ENCODE results near the gene CD48. TPM values are rescaled to one million over a fixed set of nuclear protein-coding genes. Genes with fewer than 3 reads are reported as not detected.

The CD48 gene
- total RNA-seq, 4 donors from 2014 or later, result 0.53 to 4.3 (median 1.5) TPM

DNA sequence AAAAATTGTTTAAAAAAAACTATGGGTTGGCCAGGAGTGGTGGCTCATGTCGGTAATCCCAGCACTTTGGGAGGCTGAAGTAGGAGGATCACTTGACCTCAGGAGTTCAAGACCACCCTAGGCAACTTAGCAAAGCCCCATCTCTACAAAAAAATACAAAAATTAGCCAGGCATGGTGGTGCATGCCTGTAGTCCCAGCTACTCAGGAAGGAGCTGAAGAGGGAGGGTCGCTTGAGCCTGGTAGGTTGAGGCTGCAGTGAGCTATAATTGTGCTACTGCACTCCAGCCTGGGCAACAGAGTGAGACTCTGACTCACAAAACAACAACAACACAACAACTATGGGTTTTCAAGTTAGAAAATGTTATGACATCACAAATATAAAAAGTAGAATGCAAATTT is 43.8 kb upstream of the CD48 start:
- DNase-seq (ENCODE audit: low spot score in 2 of 2), result no peak
- WGBS, 2 donors, result 93 to 97% methylated on average over 2 of the region's 2 CpGs
- intact Hi-C loops (cut with DNase I; ENCODE audit: low total_unique reads), result no loop called here

DNA sequence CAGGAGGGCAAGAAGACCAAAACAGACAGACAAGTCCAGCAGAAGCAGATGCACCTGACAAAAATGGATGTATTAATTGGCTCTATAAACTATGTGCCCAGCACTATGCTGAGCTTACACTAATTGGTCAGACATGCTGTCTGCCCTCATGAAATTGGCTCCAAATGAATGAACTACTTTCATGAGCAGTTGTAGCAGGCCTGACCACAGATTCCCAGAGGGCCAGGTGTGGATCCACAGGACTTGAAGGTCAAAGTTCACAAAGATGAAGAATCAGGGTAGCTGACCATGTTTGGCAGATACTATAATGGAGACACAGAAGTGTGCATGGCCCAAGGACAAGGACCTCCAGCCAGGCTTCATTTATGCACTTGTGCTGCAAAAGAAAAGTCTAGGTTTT is 42.0 kb upstream of the CD48 start:
- no peak overlapping the region for H3K4me3 ChIP-seq (ENCODE audit: low read depth, poor library complexity, severe bottlenecking)
- TF ChIP-seq, protein P1, sequence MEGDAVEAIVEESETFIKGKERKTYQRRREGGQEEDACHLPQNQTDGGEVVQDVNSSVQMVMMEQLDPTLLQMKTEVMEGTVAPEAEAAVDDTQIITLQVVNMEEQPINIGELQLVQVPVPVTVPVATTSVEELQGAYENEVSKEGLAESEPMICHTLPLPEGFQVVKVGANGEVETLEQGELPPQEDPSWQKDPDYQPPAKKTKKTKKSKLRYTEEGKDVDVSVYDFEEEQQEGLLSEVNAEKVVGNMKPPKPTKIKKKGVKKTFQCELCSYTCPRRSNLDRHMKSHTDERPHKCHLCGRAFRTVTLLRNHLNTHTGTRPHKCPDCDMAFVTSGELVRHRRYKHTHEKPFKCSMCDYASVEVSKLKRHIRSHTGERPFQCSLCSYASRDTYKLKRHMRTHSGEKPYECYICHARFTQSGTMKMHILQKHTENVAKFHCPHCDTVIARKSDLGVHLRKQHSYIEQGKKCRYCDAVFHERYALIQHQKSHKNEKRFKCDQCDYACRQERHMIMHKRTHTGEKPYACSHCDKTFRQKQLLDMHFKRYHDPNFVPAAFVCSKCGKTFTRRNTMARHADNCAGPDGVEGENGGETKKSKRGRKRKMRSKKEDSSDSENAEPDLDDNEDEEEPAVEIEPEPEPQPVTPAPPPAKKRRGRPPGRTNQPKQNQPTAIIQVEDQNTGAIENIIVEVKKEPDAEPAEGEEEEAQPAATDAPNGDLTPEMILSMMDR (IDR thresholded peaks at IDR 0.05), result no peak
- no peak for TF ChIP-seq POLR2A (IDR thresholded peaks at IDR 0.05)
- DNase-seq (ENCODE audit: low spot score in 2 of 2), result no peak
- intact Hi-C loops (cut with DNase I; ENCODE audit: low total_unique reads), result no loop called here

More for the DNA sequence above, 43.8 kb upstream of the CD48 start:
- no peak for TF ChIP-seq POLR2A (IDR thresholded peaks at IDR 0.05)
- TF ChIP-seq, protein P1 (IDR thresholded peaks at IDR 0.05), result no peak
- H3K4me3 ChIP-seq (ENCODE audit: low read depth, poor library complexity, severe bottlenecking), result no peak overlapping the region

DNA sequence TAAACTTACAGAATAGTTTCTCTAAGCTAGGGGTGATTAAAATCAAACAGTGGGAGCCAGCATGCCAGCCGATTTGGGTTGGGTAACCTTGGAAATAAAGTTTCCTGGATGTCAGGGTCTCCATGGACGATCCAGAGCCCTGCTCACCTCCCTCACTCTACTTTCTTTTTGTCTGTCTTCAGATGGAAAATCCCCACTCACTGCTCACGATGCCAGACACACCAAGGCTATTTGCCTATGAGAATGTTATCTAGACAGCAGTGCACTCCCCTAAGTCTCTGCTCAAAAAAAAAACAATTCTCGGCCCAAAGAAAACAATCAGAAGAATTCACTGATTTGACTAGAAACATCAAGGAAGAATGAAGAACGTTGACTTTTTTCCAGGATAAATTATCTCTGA is 41.3 kb upstream of the CD48 start:
- DNase-seq (ENCODE audit: low spot score in 2 of 2), result no peak
- TF ChIP-seq, protein P1 (IDR thresholded peaks at IDR 0.05), result no peak
- TF ChIP-seq POLR2A (IDR thresholded peaks at IDR 0.05), result no peak

DNA sequence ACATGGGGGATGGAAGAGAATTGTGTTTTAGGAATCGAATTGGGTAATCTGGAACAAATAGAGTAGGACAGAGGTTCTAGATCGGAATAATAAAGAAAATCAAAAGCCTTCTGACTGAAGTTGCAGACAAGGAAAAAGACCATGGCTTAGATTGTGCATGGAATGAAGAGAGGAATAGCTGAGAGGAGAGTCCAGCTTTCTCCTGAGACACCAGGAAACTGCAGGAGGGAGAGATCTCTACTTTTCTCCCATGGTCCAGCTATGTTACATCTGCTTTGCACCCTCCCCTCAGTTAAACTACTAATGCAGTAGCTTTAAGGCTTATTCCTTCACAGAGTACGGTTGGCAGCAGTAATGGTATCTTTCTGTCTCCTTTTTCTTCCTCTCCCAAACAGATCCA is 40.8 kb upstream of the CD48 start:
- intact Hi-C loops (cut with DNase I; ENCODE audit: low total_unique reads), result no loop called here
- 60 to 61% methylated on average over 3 of the region's 3 CpGs for WGBS, 2 donors
- no peak for TF ChIP-seq POLR2A (IDR thresholded peaks at IDR 0.05)
- TF ChIP-seq, protein P1 (IDR thresholded peaks at IDR 0.05), result no peak
- no peak overlapping the region for H3K4me3 ChIP-seq (ENCODE audit: low read depth, poor library complexity, severe bottlenecking)
- no peak for DNase-seq (ENCODE audit: low spot score in 2 of 2)

More for the DNA sequence above, 41.3 kb upstream of the CD48 start:
- WGBS, 2 donors, result 38 to 42% methylated on average over 5 of the region's 5 CpGs
- intact Hi-C loops (cut with DNase I; ENCODE audit: low total_unique reads), result no loop called here
- H3K4me3 ChIP-seq (ENCODE audit: low read depth, poor library complexity, severe bottlenecking), result no peak overlapping the region

DNA sequence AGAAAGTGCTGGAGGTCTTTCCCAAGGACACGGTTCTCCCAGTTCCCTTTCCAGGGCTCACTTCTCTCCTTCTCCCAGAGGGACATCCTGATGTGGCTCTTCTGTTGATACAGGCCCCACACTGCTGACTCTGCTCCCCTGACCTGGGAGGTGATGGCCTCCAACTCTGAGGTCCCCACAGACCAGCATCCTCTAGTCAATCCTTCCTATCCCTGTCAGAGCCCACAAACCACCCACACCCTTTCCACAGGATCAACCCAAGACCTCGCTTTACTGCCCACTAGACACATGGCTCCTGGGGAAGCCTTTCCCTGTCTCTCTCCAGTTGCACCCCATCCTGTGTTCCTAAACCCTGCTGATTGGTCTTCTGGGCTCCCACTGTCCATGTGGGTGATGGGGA is 39.0 kb upstream of the CD48 start:
- TF ChIP-seq POLR2A (IDR thresholded peaks at IDR 0.05), result no peak
- intact Hi-C loops (cut with DNase I; ENCODE audit: low total_unique reads), result no loop called here
- 92 to 100% methylated on average over 2 of the region's 2 CpGs for WGBS, 2 donors
- no peak for DNase-seq (ENCODE audit: low spot score in 2 of 2)
- no peak overlapping the region for H3K4me3 ChIP-seq (ENCODE audit: low read depth, poor library complexity, severe bottlenecking)

DNA sequence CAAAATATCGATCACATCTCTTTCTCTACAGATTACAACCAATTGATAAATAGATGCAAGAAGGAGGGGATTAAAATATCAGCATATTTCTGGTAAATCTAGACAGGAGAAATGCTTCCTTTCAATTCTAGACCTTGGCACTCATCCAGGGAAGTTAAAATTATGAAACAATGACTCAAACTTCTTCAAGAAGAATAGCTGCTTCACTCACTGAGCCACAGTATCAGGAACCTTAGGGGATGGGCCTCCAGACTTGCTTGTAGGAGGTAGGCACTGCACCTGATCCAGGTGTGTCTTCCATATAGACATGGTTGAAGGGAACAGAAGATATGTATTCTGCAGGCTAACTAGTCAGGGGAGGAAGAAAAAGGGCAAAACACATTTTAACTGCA is 37.3 kb upstream of the CD48 start:
- intact Hi-C loops (cut with DNase I; ENCODE audit: low total_unique reads), result no loop called here
- DNase-seq (ENCODE audit: low spot score in 2 of 2), result no peak
- WGBS, 2 donors, result 81 to 100% methylated on average over 1 of the region's 1 CpG
- no peak overlapping the region for H3K4me3 ChIP-seq (ENCODE audit: low read depth, poor library complexity, severe bottlenecking)
- TF ChIP-seq POLR2A (IDR thresholded peaks at IDR 0.05), result no peak
- TF ChIP-seq, protein P1 (IDR thresholded peaks at IDR 0.05), result no peak
